Measurements from ENCODE around the gene LIPA.
A peak's percentile ranks its signal among the peaks of the same experiment; 100 is the strongest.

The LIPA gene

GRCh38 chr10:89219513-89220218, 31.9 kb downstream of the LIPA start:
- TF ChIP-seq PPARA (CRISPR knock-in tag; IDR thresholded peaks at IDR 0.05; ENCODE audit: borderline replicate concordance) (no peak), OSR1 (CRISPR knock-in tag; IDR thresholded peaks at IDR 0.05) (no peak), BACH2 (CRISPR knock-in tag; IDR thresholded peaks at IDR 0.05; ENCODE audit: borderline replicate concordance) (no peak), ZNF565 (CRISPR knock-in tag; conservative IDR thresholded peaks at IDR 0.05; ENCODE audit: low read depth) (no peak), ZNF70 (CRISPR knock-in tag; IDR thresholded peaks at IDR 0.05) (no peak), CREB5 (CRISPR knock-in tag; IDR thresholded peaks at IDR 0.05; ENCODE audit: low read depth) (no peak), CSDC2 (CRISPR knock-in tag; IDR thresholded peaks at IDR 0.05) (no peak), TSHZ2 (CRISPR knock-in tag; IDR thresholded peaks at IDR 0.05) (no peak), ZNF8 (CRISPR knock-in tag; IDR thresholded peaks at IDR 0.05) (no peak)

GRCh38 chr10:89217057-89217990, 34.3 kb downstream of the LIPA start:
- ATAC-seq: peak; percentile 78
- TF ChIP-seq ZNF8 (CRISPR knock-in tag; IDR thresholded peaks at IDR 0.05) (no peak), TSHZ2 (CRISPR knock-in tag; IDR thresholded peaks at IDR 0.05) (peak; percentile 25; the same call in 1 of the 2 replicates)

More at GRCh38 chr10:89219513-89220218, 31.9 kb downstream of the LIPA start:
- ATAC-seq: no peak

GRCh38 chr10:89216056-89216455, 35.5 kb downstream of the LIPA start:
- TF ChIP-seq ZNF70 (CRISPR knock-in tag; IDR thresholded peaks at IDR 0.05) (no peak), OSR1 (CRISPR knock-in tag; IDR thresholded peaks at IDR 0.05) (no peak), CSDC2 (CRISPR knock-in tag; IDR thresholded peaks at IDR 0.05) (no peak)
- no peak for ATAC-seq

- no peak for ATAC-seq
- TF ChIP-seq POU6F1 (CRISPR knock-in tag; IDR thresholded peaks at IDR 0.05; ENCODE audit: borderline replicate concordance, low read depth) (no peak), ISL1 (CRISPR knock-in tag; IDR thresholded peaks at IDR 0.05) (no peak), ZFP3 (CRISPR knock-in tag; IDR thresholded peaks at IDR 0.05) (no peak), OSR1 (CRISPR knock-in tag; IDR thresholded peaks at IDR 0.05) (no peak), ARNTL (CRISPR knock-in tag; IDR thresholded peaks at IDR 0.05; ENCODE audit: borderline replicate concordance, low read depth) (no peak), BACH2 (CRISPR knock-in tag; IDR thresholded peaks at IDR 0.05; ENCODE audit: borderline replicate concordance) (no peak)
Observed at GRCh38 chr10:89215511-89215910, 36.1 kb downstream of the LIPA start.
